CD4-positive, alpha-beta T cell treated with Interferon gamma for 1 hour (primary cell): Measurements from ENCODE around the gene L3HYPDH.

Experiments used
- DNase-seq: peaks from one replicate; pipeline ENCODE4 v3.0.0-alpha.2; 2020

Gene L3HYPDH

DNA sequence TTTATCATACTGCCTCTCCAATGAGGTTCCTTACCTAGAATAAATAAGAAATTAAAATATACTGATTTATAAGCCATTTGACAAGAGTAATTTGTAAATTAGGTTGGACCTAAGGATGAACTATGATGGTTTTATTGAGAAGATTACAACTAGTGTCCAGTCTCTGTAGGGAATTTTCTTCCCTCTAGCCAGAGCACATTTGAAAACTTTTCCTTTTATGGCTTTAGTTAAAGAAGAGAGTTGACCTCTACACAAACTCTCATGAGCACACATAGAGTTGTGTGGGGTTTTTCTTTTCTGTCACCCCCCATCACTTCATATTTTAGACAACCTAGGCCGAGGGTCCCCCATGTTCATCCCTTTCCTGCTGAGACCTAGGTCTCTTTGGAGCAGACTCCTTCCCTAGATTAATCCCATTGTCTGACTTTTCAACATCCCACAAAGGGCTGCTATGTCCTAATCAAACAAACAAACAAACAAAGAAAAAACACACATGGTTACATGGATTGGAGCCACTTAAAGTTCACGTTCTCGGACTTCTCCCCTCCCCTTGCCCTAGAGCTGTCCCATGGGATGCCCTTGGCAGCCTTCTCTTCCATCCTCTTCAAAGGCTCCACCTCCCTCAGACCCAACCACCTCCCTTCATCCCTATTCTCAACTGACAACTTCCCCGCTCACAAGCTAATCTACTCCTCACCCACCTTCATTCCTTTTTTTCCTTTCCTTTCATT lies 59.7 kb downstream of the L3HYPDH start:
- no peak for DNase-seq
